H9 (cell line): ENCODE data around the gene INPP5A. TPM values are rescaled to one million over a fixed set of nuclear protein-coding genes. Genes with fewer than 3 reads are reported as not detected.

Source experiments
- DNase-seq: peaks from one replicate; pipeline ENCODE4 v3.0.0-alpha.2; 2017
- H2AFZ ChIP-seq: one replicate; pipeline ENCODE4 v1.6.1; 2013; ENCODE audit warnings: mild to moderate bottlenecking, low read length, control low read depth, moderate library complexity
- H2AK5ac ChIP-seq: 2 replicates; pipeline ENCODE4 v1.6.1; 2013; ENCODE audit warnings: low read length, control low read depth, mixed read lengths; ENCODE audit not compliant: insufficient read length
- H2BK120ac ChIP-seq: one replicate; pipeline ENCODE4 v1.6.1; 2013; ENCODE audit warnings: low read depth, mild to moderate bottlenecking, low read length, control low read depth, inconsistent platforms; ENCODE audit not compliant: poor library complexity, severe bottlenecking
- H2BK12ac ChIP-seq: 2 replicates; pipeline ENCODE4 v1.6.1; 2013; ENCODE audit warnings: low read length, control low read depth, mixed read lengths, low read depth; ENCODE audit not compliant: insufficient read length
- H2BK15ac ChIP-seq: 2 replicates; pipeline ENCODE4 v1.6.1; 2013; ENCODE audit warnings: low read depth, low read length, control low read depth
- H2BK20ac ChIP-seq: one replicate; pipeline ENCODE4 v1.6.1; 2013; ENCODE audit warnings: low read depth, mild to moderate bottlenecking, low read length, control low read depth, inconsistent platforms; ENCODE audit not compliant: poor library complexity, severe bottlenecking
- H2BK5ac ChIP-seq: 2 replicates; pipeline ENCODE4 v1.6.1; 2013; ENCODE audit warnings: low read length, control low read depth, mixed read lengths; ENCODE audit not compliant: insufficient read length
- H3K14ac ChIP-seq: 2 replicates; pipeline ENCODE4 v1.6.1; 2013; ENCODE audit warnings: low read length, control low read depth; ENCODE audit not compliant: insufficient read depth
- H3K18ac ChIP-seq: 2 replicates; pipeline ENCODE4 v1.6.1; 2013; ENCODE audit warnings: low read depth, mild to moderate bottlenecking, mixed read lengths, low read length, control low read depth; ENCODE audit not compliant: insufficient read length
- H3K23ac ChIP-seq: 2 replicates; pipeline ENCODE4 v1.6.1; 2013; ENCODE audit warnings: low read length, control low read depth, mixed read lengths, low read depth; ENCODE audit not compliant: insufficient read length
- H3K23me2 ChIP-seq: 2 replicates; pipeline ENCODE4 v1.6.1; 2013; ENCODE audit warnings: low read depth, mild to moderate bottlenecking, mixed read lengths, low read length, control low read depth; ENCODE audit not compliant: insufficient read length, poor library complexity, severe bottlenecking
- H3K27ac ChIP-seq: 2 replicates; pipeline ENCODE4 v1.5.1; 2013; ENCODE audit warnings: low read length, control low read depth, mixed read lengths, low read depth; ENCODE audit not compliant: insufficient read length
- H3K27me3 ChIP-seq: 2 replicates; pipeline ENCODE4 v1.6.1; 2013; ENCODE audit warnings: low read length, control low read depth, inconsistent platforms; ENCODE audit not compliant: insufficient read depth
- H3K4ac ChIP-seq: 2 replicates; pipeline ENCODE4 v1.6.1; 2013; ENCODE audit warnings: low read depth, mild to moderate bottlenecking, control low read depth, inconsistent platforms, low read length, moderate library complexity
- H3K4me1 ChIP-seq: 2 replicates; pipeline ENCODE4 v1.6.1; 2013; ENCODE audit warnings: low read length, control low read depth, inconsistent platforms; ENCODE audit not compliant: insufficient read depth
- H3K4me2 ChIP-seq: 2 replicates; pipeline ENCODE4 v1.6.1; 2013; ENCODE audit warnings: low read length, control low read depth, mixed read lengths; ENCODE audit not compliant: insufficient read length, insufficient read depth
- H3K56ac ChIP-seq: 2 replicates; pipeline ENCODE4 v1.6.1; 2013; ENCODE audit warnings: low read depth, mild to moderate bottlenecking, mixed read lengths, low read length, control low read depth; ENCODE audit not compliant: insufficient read length
- H3K79me1 ChIP-seq: 2 replicates; pipeline ENCODE4 v1.6.1; 2013; ENCODE audit warnings: low read depth, mild to moderate bottlenecking, moderate library complexity, low read length, control low read depth, inconsistent platforms; ENCODE audit not compliant: insufficient read depth, poor library complexity, severe bottlenecking
- H3K79me2 ChIP-seq: 2 replicates; pipeline ENCODE4 v1.6.1; 2013; ENCODE audit warnings: low read length, control low read depth, inconsistent platforms; ENCODE audit not compliant: insufficient read depth
- H3K9ac ChIP-seq: 2 replicates; pipeline ENCODE4 v1.6.1; 2013; ENCODE audit warnings: low read length, control low read depth, mixed read lengths; ENCODE audit not compliant: insufficient read length; ENCODE audit errors: extremely low read depth
- H3K9me3 ChIP-seq: one replicate; pipeline ENCODE4 v1.6.1; 2013; ENCODE audit warnings: low read depth, low read length, inconsistent platforms; ENCODE audit not compliant: control insufficient read depth
- H3T11ph ChIP-seq: one replicate; pipeline ENCODE4 v1.6.1; 2013; ENCODE audit warnings: mild to moderate bottlenecking, low read length, control low read depth, inconsistent platforms
- H4K20me1 ChIP-seq: one replicate; pipeline ENCODE4 v1.6.1; 2013; ENCODE audit not compliant: control insufficient read depth, insufficient read length, insufficient read depth
- H4K5ac ChIP-seq: 2 replicates; pipeline ENCODE4 v1.6.1; 2013; ENCODE audit warnings: low read depth, mild to moderate bottlenecking, mixed read lengths, low read length, control low read depth; ENCODE audit not compliant: insufficient read length
- H4K8ac ChIP-seq: replicated peaks from 2 replicates; pipeline ENCODE4 v1.6.1; 2013; ENCODE audit warnings: low read length, control low read depth, mixed read lengths, low read depth; ENCODE audit not compliant: insufficient read length
- H4K91ac ChIP-seq: 2 replicates; pipeline ENCODE4 v1.6.1; 2013; ENCODE audit warnings: low read depth, mild to moderate bottlenecking, moderate library complexity, mixed read lengths, low read length, control low read depth; ENCODE audit not compliant: insufficient read length
- H3K27ac Mint-ChIP-seq, 3 experiments: 2 replicates in 2 of 3; 3 replicates in 1 of 3; pipeline ENCODE4 v1.8.0; 2020 to 2021; ENCODE audit warnings: mixed read lengths in 3 of 3, mild to moderate bottlenecking in 1 of 3, moderate library complexity in 1 of 3
- H3K27me3 Mint-ChIP-seq: 2 replicates; pipeline ENCODE4 v1.8.0; 2021; ENCODE audit warnings: low read depth, mild to moderate bottlenecking, moderate library complexity, mixed read lengths
- H3K36me3 Mint-ChIP-seq, 3 experiments: 2 replicates in 2 of 3; 3 replicates in 1 of 3; pipeline ENCODE4 v1.8.0; 2020 to 2021; ENCODE audit warnings: low read depth in 3 of 3, mixed read lengths in 3 of 3; ENCODE audit not compliant: insufficient read depth in 1 of 3
- H3K4me1 Mint-ChIP-seq, 2 experiments: 2 replicates each; pipeline ENCODE4 v1.8.0; 2020; ENCODE audit warnings: mixed read lengths in 2 of 2
- H3K4me3 Mint-ChIP-seq, 2 experiments: 2 replicates in 1 of 2; 3 replicates in 1 of 2; pipeline ENCODE4 v1.8.0; 2020 to 2021; ENCODE audit warnings: mild to moderate bottlenecking in 2 of 2, mixed read lengths in 2 of 2, moderate library complexity in 1 of 2
- H3K9me3 Mint-ChIP-seq, 2 experiments: 2 replicates in 1 of 2; 3 replicates in 1 of 2; pipeline ENCODE4 v1.8.0; 2020; ENCODE audit warnings: mild to moderate bottlenecking in 2 of 2, mixed read lengths in 2 of 2, moderate library complexity in 1 of 2
- CTCF ChIP-seq: fragments of 200-600 bp; sonication (generic); conservative IDR thresholded peaks from 3 replicates; pipeline ENCODE4 v1.8.0; 2021; ENCODE audit warnings: antibody characterized with exemption, mild to moderate bottlenecking
- WGBS: extraction: QIAGEN DNeasy Blood & Tissue Kit; methylation state at CpG from one replicate; pipeline ENCODE4 v1.1.7; 2013; ENCODE audit warnings: missing lambda C conversion rate, low lambda C conversion rate, mixed read lengths; ENCODE audit not compliant: insufficient read length; ENCODE audit errors: extremely low coverage; 5-methylcytosine and 5-hydroxymethylcytosine counted together
- total RNA-seq: library from RNA; stranded (reverse); gene quantifications from 2 replicates; pipeline ENCODE4 v1.2.1, GENCODE V29; 2021

Gene INPP5A
- total RNA-seq, 1 experiment from 2014 or later, result 17.7 TPM

- H3K36me3 Mint-ChIP-seq, result no peaks in the 10 kb centered on the region; a peak in 2 of 7 replicates
- DNase-seq, result no peak
- no peak overlapping the region for H3K18ac ChIP-seq
- no peaks in the 10 kb centered on the region for H3K27me3 ChIP-seq
- H2BK120ac ChIP-seq, result no peak overlapping the region
- H3K56ac ChIP-seq, result no peak overlapping the region
- H3K27me3 Mint-ChIP-seq, result no peaks in the 10 kb centered on the region; the same call in none of the 2 replicates
- no peak overlapping the region for H3K27ac Mint-ChIP-seq
- no peak overlapping the region for H2AK5ac ChIP-seq
- no peak overlapping the region for H3K14ac ChIP-seq
- no peaks in the 10 kb centered on the region for H3K23me2 ChIP-seq
- no peak overlapping the region for H2BK5ac ChIP-seq
- no peak overlapping the region for H2BK12ac ChIP-seq
- no peak overlapping the region for H2AFZ ChIP-seq
- no peak overlapping the region for H2BK20ac ChIP-seq
- WGBS, result no CpG with 5 or more reads among the region's 23 CpGs
- H4K8ac ChIP-seq, result no peak overlapping the region
- no peak overlapping the region for H3K4me3 Mint-ChIP-seq
- TF ChIP-seq CTCF, result no peak
- no peak overlapping the region for H4K5ac ChIP-seq
- peaks cover 0 to 6% of the 10 kb centered on the region in 2 experiments; a peak in 3 of 5 replicates for H3K9me3 Mint-ChIP-seq
- H2BK15ac ChIP-seq, result no peak overlapping the region
- no peak overlapping the region for H3K4ac ChIP-seq
- H3K9ac ChIP-seq, result no peak overlapping the region
- H3K79me2 ChIP-seq, result no peaks in the 10 kb centered on the region
- H3K27ac ChIP-seq, result no peak overlapping the region
- no peak overlapping the region for H3T11ph ChIP-seq
- H3K9me3 ChIP-seq, result no peaks in the 10 kb centered on the region
- no peaks in the 10 kb centered on the region for H4K20me1 ChIP-seq
- H3K4me2 ChIP-seq, result no peak overlapping the region
- H3K23ac ChIP-seq, result no peak overlapping the region
- H4K91ac ChIP-seq, result no peak overlapping the region
- H3K4me1 ChIP-seq, result no peaks in the 10 kb centered on the region
- H3K4me1 Mint-ChIP-seq, result peaks cover 0 to 14% of the 10 kb centered on the region in 2 experiments; a peak in 2 of 4 replicates
- no peaks in the 10 kb centered on the region for H3K79me1 ChIP-seq
Observed at GRCh38 chr10:132804785-132805426, 267.3 kb downstream of the INPP5A start.
